Mammary epithelial cell (primary cell): ENCODE results near the gene ALDOA.

ENCODE experiments used
- CTCF ChIP-seq, 2 donors: IDR thresholded peaks in 1 of 2; conservative IDR thresholded peaks in 1 of 2; 2 replicates each; pipeline ENCODE4 v1.5.1; 2011 to 2012; ENCODE audit warnings: inconsistent platforms in 2 of 2, low read length in 2 of 2, mild to moderate bottlenecking in 2 of 2, control low read depth in 1 of 2, low read depth in 1 of 2; ENCODE audit not compliant: insufficient read depth in 1 of 2; ENCODE audit errors: extremely low read depth in 1 of 2
- EZH2 ChIP-seq: IDR thresholded peaks from 2 replicates; pipeline ENCODE4 v1.6.1; 2012; ENCODE audit warnings: low read length, inconsistent platforms, borderline replicate concordance

DNA sequence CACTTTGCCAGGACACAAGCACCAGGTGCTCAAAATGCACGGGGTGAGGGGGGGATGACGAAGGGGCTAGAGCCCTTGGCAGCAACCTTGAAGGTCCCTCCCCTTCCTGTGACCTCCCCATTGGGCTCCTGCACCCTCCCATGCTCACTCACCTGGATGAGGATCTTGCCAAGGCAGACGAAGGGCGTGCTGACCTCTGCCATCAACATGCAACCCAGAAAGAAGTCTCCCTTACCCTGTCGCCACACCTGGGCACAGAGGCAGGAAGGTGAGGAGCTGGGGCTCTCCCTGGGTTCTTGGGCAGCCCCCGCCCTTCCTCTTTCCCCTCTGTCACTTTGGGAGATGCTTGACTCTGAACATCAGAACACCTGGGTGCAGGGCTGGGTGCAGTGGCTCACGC, 40.0 kb upstream of the ALDOA start:
- TF ChIP-seq CTCF (conservative IDR thresholded peaks at IDR 0.05 in 1 of 2, IDR thresholded peaks at IDR 0.05 in 1 of 2; ENCODE audit: extremely low read depth in 1 of 2, insufficient read depth in 1 of 2, low read depth in 1 of 2, low read length in 2 of 2) (no peak), EZH2 (no peak)
